DND-41 (cell line): ENCODE measurements around the gene ELMOD3.

Experiments used
- ATAC-seq: fragments of 200-7000 bp; cut with Tn5 transposase; 3 replicates; pipeline ENCODE4 v1.9.1; 2021; ENCODE audit warnings: low read depth; ENCODE audit not compliant: insufficient read depth
- DNase-seq: peaks from one replicate; pipeline ENCODE4 v3.0.0-alpha.2; 2020
- H2AFZ ChIP-seq: 2 replicates; pipeline ENCODE4 v1.6.0; 2012; ENCODE audit warnings: low read depth, low read length
- H3K27ac ChIP-seq: 2 replicates; pipeline ENCODE4 v1.5.1; 2012; ENCODE audit warnings: low read length, inconsistent platforms
- H3K27me3 ChIP-seq: fragments of 200-600 bp; sonication (generic); 2 replicates; pipeline ENCODE4 v1.6.0; 2012; ENCODE audit warnings: low read length, mild to moderate bottlenecking, inconsistent platforms; ENCODE audit not compliant: insufficient read depth, poor library complexity
- H3K36me3 ChIP-seq: 2 replicates; pipeline ENCODE4 v1.5.1; 2012; ENCODE audit warnings: low read length, inconsistent platforms; ENCODE audit not compliant: insufficient read depth
- H3K4me1 ChIP-seq: 2 replicates; pipeline ENCODE4 v1.5.1; 2012; ENCODE audit warnings: mild to moderate bottlenecking, low read length; ENCODE audit not compliant: insufficient read depth
- H3K4me2 ChIP-seq: 2 replicates; pipeline ENCODE4 v1.6.0; 2012; ENCODE audit warnings: mild to moderate bottlenecking, moderate library complexity, low read length, inconsistent platforms; ENCODE audit not compliant: insufficient read depth
- H3K4me3 ChIP-seq, 2 experiments: fragments of 200-600 bp in 1 of 2; shearing (Covaris generic) in 1 of 2; 2 replicates each; pipeline ENCODE4 v1.5.1; 2012 to 2016; ENCODE audit warnings: inconsistent platforms in 2 of 2, low read length in 2 of 2, mild to moderate bottlenecking in 2 of 2, low read depth in 1 of 2, moderate library complexity in 1 of 2
- H3K79me2 ChIP-seq: 2 replicates; pipeline ENCODE4 v1.6.0; 2012; ENCODE audit warnings: low read length, inconsistent platforms; ENCODE audit not compliant: insufficient read depth
- H3K9ac ChIP-seq: 2 replicates; pipeline ENCODE4 v1.6.0; 2012; ENCODE audit warnings: low read depth, mild to moderate bottlenecking, inconsistent platforms, low read length, moderate library complexity
- H3K9me3 ChIP-seq: 2 replicates; pipeline ENCODE4 v1.5.1; 2012; ENCODE audit warnings: low read length, moderate library complexity, mild to moderate bottlenecking, inconsistent platforms; ENCODE audit not compliant: insufficient read depth, severe bottlenecking
- H4K20me1 ChIP-seq: 2 replicates; pipeline ENCODE4 v1.6.0; 2012; ENCODE audit warnings: low read length; ENCODE audit not compliant: insufficient read depth
- EZH2 ChIP-seq: IDR thresholded peaks from 3 replicates; pipeline ENCODE4 v1.6.1; 2012; ENCODE audit warnings: borderline replicate concordance, low read depth, mild to moderate bottlenecking, moderate library complexity, low read length, inconsistent platforms; ENCODE audit not compliant: severe bottlenecking
- TF ChIP-seq, protein P1 (sequence below): IDR thresholded peaks from 2 replicates; pipeline ENCODE4 v1.5.1; 2012; ENCODE audit warnings: borderline replicate concordance, low read length, moderate library complexity, mild to moderate bottlenecking; ENCODE audit not compliant: poor library complexity, severe bottlenecking; ENCODE audit errors: extremely low read depth

Gene ELMOD3

DNA sequence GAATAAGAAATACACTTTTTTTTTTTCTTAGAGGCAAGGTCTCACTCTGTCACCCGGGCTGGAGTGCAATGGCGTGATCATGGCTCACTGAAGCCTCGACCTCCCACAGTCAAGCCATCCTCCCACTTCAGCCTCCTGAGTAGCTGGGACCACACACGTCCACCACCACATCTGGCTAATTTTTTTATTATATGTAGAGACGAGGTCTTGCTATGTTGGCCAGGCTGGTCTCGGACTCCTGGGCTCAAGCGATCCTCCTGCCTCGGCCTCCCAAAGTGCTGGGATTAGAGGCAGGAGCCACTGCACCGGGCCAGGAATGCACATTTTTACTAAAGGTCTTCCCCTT lies 29.1 kb upstream of the ELMOD3 start:
- H3K9ac ChIP-seq = peak overlapping the region; percentile 73
- no peaks in the 10 kb centered on the region for H3K9me3 ChIP-seq
- peaks cover 70% of the 10 kb centered on the region for H3K36me3 ChIP-seq
- no peaks in the 10 kb centered on the region for H3K27me3 ChIP-seq
- H2AFZ ChIP-seq = no peak overlapping the region
- peaks cover 65% of the 10 kb centered on the region for H4K20me1 ChIP-seq
- peaks cover 66% of the 10 kb centered on the region for H3K4me1 ChIP-seq
- H3K4me2 ChIP-seq = peak overlapping the region; percentile 97
- no peak for TF ChIP-seq EZH2
- TF ChIP-seq, protein P1, sequence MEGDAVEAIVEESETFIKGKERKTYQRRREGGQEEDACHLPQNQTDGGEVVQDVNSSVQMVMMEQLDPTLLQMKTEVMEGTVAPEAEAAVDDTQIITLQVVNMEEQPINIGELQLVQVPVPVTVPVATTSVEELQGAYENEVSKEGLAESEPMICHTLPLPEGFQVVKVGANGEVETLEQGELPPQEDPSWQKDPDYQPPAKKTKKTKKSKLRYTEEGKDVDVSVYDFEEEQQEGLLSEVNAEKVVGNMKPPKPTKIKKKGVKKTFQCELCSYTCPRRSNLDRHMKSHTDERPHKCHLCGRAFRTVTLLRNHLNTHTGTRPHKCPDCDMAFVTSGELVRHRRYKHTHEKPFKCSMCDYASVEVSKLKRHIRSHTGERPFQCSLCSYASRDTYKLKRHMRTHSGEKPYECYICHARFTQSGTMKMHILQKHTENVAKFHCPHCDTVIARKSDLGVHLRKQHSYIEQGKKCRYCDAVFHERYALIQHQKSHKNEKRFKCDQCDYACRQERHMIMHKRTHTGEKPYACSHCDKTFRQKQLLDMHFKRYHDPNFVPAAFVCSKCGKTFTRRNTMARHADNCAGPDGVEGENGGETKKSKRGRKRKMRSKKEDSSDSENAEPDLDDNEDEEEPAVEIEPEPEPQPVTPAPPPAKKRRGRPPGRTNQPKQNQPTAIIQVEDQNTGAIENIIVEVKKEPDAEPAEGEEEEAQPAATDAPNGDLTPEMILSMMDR = no peak
- DNase-seq = no peak
- peak overlapping the region; percentile 97; the same call in 1 of the 2 replicates for H3K27ac ChIP-seq
- peak overlapping the region; percentile 63 to 79 for H3K4me3 ChIP-seq
- no peak for ATAC-seq
- peaks cover 79% of the 10 kb centered on the region for H3K79me2 ChIP-seq

DNA sequence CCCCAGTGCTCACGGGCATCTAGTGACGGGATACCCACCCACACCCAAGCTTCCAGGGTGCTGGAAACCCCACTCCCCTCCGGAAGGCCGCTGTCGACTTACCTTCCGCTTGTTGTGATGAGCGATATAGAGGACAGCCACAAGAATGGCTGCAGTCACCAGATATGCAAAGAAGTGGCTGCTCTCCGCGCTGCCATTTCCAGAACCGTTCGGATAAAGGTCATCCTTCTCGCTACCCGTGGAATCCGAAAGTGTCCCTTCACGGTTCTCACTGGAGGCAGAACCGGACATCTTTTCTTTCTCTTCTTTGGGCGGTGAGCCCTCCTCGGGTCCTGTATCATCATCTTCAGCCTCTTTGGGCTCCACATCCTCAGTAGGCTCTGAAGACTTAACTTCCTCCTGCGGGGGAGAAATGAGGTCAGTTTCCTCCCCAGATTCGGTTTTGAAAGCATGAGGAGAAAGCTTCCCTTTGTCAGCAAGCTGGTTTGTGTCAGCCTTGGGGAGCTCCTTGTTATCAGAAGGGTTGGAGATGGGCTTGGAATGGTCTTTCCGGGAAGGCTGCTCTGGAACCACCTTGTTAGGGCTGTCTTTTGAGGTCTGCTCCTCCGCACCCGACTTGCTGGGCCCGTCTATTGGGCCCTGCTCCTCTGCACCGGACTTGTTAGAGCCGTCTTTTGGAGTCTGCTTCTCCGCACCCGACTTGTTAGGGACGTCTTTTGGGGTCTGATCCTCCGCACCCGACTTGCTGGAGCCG lies 28.0 kb upstream of the ELMOD3 start:
- Histone ChIP-seq H3K4me3 (peak overlapping the region; percentile 63 to 79), H3K36me3 (peaks cover 59% of the 10 kb centered on the region), H3K4me2 (peak overlapping the region; percentile 97), H3K79me2 (peaks cover 68% of the 10 kb centered on the region), H3K27me3 (no peaks in the 10 kb centered on the region), H3K9me3 (no peaks in the 10 kb centered on the region), H3K27ac (peak overlapping the region; percentile 97), H3K4me1 (peaks cover 58% of the 10 kb centered on the region), H2AFZ (no peak overlapping the region; the same call in 1 of the 2 replicates), H4K20me1 (peaks cover 55% of the 10 kb centered on the region), H3K9ac (peak overlapping the region; percentile 73)
- no peak for TF ChIP-seq EZH2
- TF ChIP-seq, protein P1 = no peak
- ATAC-seq (peak; percentile 27; the same call in 2 of the 3 replicates), DNase-seq (peak; percentile 55)

DNA sequence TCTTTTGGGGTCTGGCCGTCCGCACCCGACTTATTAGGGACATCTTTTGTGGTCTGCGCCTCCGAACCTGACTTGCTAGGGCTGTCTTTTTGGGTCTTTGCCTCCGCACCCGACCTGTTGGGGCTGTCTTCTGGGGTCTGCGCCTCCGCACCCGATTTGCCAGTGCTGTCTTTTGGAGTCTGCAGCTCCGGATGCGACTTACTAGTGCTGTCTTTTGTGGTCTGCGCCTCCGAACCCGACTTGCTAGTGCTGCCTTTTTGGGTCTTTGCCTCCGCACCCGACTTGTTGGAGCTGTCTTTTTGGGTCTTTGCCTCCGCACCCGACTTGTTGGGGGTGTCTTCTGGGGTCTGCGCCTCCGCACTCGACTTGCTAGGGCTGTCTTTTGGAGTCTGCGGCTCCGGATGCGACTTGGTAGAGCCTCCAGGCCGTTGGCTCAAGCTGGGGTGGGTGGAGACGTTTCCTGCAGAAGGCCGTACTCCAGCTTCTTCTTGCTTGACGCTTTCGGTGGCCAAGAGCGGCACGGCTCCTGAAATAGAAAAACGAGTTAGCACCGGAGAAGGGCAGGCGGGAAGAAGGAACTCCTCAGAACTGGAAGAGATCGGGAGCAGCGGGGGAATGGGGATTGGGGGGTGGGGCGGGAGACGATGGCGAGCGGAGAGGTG lies 27.3 kb upstream of the ELMOD3 start:
- H2AFZ ChIP-seq = peak overlapping the region; percentile 50
- H3K9ac ChIP-seq = peak overlapping the region; percentile 73
- H3K79me2 ChIP-seq = peaks cover 61% of the 10 kb centered on the region
- H3K27me3 ChIP-seq = no peaks in the 10 kb centered on the region
- H3K4me1 ChIP-seq = peaks cover 54% of the 10 kb centered on the region
- peak overlapping the region; percentile 97 for H3K27ac ChIP-seq
- H3K4me3 ChIP-seq = peak overlapping the region; percentile 63 to 79
- DNase-seq = peak; percentile 76
- peaks cover 48% of the 10 kb centered on the region for H4K20me1 ChIP-seq
- TF ChIP-seq, protein P1 = no peak
- TF ChIP-seq EZH2 = no peak
- ATAC-seq = peak; percentile 62
- H3K4me2 ChIP-seq = peak overlapping the region; percentile 97
- H3K9me3 ChIP-seq = no peaks in the 10 kb centered on the region
- H3K36me3 ChIP-seq = peaks cover 52% of the 10 kb centered on the region
